A549 treated with AZD2906 at 1 μM for 4 hours (cell line): ENCODE results near the gene PPP1R26. TPM values are rescaled to one million over a fixed set of nuclear protein-coding genes. Genes with fewer than 3 reads are reported as not detected.

Source experiments
- total RNA-seq: library from RNA; stranded (reverse); fragments of 200-300 nt; extraction: Qiagen RNA extraction; gene quantifications from 5 replicates; pipeline ENCODE4 v1.2.3, GENCODE V29; 2022

The PPP1R26 gene, protein sequence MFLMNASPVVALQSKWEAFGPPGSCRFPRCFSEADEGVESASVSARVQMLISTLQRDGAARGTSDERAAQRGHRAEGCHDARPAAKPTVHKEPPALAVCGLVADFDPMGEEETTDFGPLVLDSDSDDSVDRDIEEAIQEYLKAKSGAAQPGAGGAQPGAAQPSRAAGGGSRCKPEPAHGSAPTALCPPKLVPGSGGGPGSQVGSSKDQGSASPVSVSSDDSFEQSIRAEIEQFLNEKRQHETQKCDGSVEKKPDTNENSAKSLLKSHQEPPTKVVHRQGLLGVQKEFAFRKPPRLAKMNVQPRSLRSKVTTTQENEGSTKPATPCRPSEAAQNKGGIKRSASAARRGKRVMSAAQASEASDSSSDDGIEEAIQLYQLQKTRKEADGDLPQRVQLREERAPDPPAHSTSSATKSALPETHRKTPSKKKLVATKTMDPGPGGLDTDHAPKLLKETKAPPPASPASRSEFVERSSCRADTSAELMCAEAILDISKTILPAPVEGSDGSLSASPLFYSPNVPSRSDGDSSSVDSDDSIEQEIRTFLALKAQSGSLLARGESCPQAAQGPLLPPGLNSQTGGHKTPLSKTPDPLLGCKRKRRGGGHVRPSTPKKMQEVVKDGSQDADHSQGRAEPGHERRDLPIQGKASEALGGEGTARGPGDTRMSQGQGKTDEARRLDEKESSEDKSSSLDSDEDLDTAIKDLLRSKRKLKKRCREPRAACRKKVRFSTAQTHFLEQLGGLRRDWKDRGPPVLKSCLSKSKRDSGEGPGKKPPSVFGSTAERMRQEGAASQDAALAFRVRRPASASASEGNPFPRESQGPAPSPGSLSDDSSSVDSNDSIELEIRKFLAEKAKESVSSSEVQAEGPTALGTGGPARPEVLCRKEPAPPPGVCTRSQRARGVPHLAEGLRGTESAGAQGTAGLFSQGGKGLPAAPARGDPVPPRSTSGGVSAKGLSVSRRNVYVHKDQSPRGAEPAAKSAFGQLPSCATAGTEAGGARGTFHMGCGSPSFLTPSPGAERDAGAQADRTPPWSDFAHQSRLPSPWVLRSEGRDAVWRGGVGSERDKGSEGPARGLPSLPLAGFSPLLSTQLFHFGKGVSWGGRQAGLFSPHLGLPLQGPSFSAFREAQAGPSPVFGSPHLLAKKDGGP (N-terminal part only)
- 17.3 to 19.8 TPM (median 19.0 TPM) in 5 replicates for total RNA-seq

GRCh38 chr9:135479469-135480052 is at the start of gene PPP1R26:
PPP1R26 (plus strand) TSS chr9:135479782; CDS start chr9:135484511, 4,729 bp downstream.

GRCh38 chr9:135500525-135501260 is 21.1 kb downstream of the PPP1R26 start, which contains the start of gene MRPS2:
MRPS2 (plus strand) TSS chr9:135500682; CDS start chr9:135500711, 29 bp downstream.

DNA sequence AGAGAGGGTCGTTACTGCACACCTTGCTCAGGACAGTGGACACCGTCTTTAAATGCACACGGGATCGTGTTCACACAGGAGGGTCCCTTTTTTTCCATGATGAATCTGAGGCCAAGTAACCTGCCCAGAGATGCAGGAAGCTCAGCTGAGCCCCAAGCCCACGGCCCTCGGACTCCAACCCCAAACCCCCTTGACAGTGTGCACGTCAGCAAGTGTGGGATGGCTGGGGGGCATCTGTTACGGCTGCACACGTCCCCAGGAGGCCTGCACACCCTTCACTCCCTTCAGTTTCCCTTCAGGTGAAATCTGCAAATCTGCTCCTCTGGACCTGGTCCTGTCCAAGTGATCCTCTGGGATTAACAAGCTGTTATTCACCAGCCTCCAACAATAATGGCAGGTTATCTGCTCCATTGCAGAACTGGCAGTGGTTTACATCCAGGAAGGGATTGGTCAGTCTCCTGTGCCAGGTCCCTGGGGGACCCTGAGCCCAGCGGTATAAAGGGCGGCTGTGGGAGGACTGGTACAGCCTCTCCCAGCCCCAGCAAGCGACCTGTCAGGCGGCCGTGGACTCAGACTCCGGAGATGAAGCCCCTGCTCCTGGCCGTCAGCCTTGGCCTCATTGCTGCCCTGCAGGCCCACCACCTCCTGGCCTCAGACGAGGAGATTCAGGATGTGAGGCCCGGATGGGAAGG is 41.5 kb downstream of the PPP1R26 start, which contains the start of gene LCN1:
Gene LCN1 (plus strand): TSS at position 525 of the 692 bp plus-strand sequence. CDS start 58 bp downstream, at position 583.

Other genes starting within 250 kb of the PPP1R26 start
- 106 to 137 TPM (median 131 TPM) in 5 replicates for gene MRPS2, start 20.9 kb downstream of the PPP1R26 start, total RNA-seq
- 0.17 to 0.26 TPM (median 0.20 TPM) in 3 of 5 replicates, not detected in the others for gene LCN1, start 41.7 kb downstream of the PPP1R26 start, total RNA-seq
- 0.15 TPM in 2 of 5 replicates, not detected in the others for gene OBP2A, start 66.3 kb downstream of the PPP1R26 start, total RNA-seq
- gene PAEP, start 82.0 kb downstream of the PPP1R26 start, total RNA-seq = 0.24 to 0.43 TPM (median 0.26 TPM) in 5 replicates
- gene GLT6D1, start 159.8 kb downstream of the PPP1R26 start, total RNA-seq = not detected in 5 replicates
- not detected in 5 replicates for gene LCN9, start 183.5 kb downstream of the PPP1R26 start, total RNA-seq
- 0.05 to 0.08 TPM (median 0.05 TPM) in 3 of 5 replicates, not detected in the others for gene SOHLH1, start 219.7 kb downstream of the PPP1R26 start, total RNA-seq
- 0.02 to 0.05 TPM in 2 of 5 replicates, not detected in the others for gene KCNT1, start 222.4 kb downstream of the PPP1R26 start, total RNA-seq